Raji (cell line): ENCODE results near the gene OR5AN1.

Experiments used
- POLR2A ChIP-seq: IDR thresholded peaks from 2 replicates; pipeline ENCODE4 v1.6.1; 2011; ENCODE audit warnings: low read depth, low read length, control low read depth; ENCODE audit not compliant: insufficient read depth

OR5AN1 gene

DNA sequence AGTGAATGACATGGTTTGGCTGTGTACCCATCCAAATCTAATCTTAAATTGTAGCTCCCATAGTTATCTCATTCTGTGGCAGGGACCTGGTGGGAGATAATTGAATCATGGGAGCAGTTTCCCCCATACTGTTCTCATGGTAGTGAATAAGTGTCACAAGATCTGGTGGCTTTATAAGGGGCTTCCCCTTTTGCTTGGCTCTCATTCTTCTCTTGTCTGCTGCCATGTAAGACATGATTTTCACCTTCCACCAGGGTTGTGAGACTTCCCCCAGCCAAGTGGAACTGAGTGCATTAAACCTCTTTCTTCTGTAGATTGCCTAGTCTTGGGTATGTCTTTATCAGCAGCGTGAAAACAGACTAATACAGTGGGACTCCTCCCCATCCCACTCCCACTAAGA is 56.4 kb downstream of the OR5AN1 start:
- TF ChIP-seq POLR2A = no peak

DNA sequence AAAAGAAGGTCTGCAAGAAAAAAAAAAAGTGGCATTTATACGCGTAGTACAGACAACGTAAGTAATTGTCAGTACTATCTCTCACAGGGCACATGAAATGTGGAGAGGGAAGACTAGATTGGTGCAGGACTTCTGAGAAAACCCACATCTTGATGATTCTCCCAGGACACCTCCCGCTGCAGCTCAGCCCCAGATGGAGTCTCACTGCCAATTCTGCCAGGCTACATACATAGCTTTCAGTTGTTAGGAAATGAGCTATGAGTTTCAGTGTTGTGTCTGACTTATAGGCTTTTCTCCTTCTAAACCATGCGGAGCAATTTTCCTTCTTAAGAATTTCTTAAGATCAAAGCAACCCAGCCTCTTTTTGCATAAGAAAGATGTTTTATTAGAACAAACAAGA is 57.9 kb downstream of the OR5AN1 start:
- no peak for TF ChIP-seq POLR2A

DNA sequence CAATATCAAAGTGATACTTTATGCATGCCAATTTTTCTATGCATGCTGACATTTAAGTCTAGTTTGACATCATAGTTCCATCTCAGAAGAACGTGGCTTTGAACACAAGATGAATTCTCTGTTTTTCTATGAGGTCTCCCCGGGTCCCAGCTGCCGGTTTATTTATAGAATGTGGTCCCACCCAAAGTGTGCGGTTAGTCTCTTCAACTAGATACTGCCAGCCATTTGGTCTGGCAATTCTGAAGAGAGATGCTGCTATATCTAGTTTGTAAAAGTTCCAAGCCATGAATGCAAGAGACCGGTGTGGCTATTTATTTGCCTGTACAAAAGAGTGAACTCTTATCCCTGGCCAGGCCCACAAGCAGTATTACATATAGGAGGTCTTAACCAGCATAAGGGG is 58.3 kb downstream of the OR5AN1 start:
- no peak for TF ChIP-seq POLR2A

DNA sequence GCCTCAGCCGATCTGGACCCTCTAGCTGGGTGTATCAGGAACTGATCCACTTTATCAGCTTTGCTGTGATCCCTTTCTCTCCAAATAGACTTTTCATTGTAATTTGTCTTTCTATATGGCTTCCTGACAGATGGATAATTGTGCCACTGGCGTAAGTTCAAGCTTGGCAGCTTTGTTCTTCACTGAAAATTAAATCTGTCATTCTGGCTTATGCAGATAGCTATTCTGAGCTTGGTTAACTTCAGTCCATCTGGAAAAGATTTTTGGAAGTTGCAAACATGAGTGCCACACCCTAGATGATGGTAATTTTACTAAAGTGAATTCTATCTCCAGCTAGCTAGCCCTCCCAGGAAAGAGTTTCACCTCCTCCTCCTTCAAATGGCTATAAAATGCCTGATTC is 59.5 kb downstream of the OR5AN1 start:
- TF ChIP-seq POLR2A = no peak
